Nephron (organoid): ENCODE results near the gene ARHGAP45.

Experiments used
- H3K27ac Mint-ChIP-seq, 3 experiments: 2 replicates each; pipeline ENCODE4 v1.8.0; 2020; ENCODE audit warnings: mixed read lengths in 3 of 3, mild to moderate bottlenecking in 2 of 3, moderate library complexity in 1 of 3
- H3K27me3 Mint-ChIP-seq: 2 replicates; pipeline ENCODE4 v1.8.0; 2021; ENCODE audit warnings: low read depth, mild to moderate bottlenecking, moderate library complexity, mixed read lengths
- H3K36me3 Mint-ChIP-seq: 2 replicates; pipeline ENCODE4 v1.8.0; 2020; ENCODE audit warnings: low read depth, mixed read lengths
- H3K4me1 Mint-ChIP-seq: 2 replicates; pipeline ENCODE4 v1.8.0; 2020; ENCODE audit warnings: mixed read lengths
- H3K4me3 Mint-ChIP-seq, 3 experiments: 2 replicates each; pipeline ENCODE4 v1.8.0; 2020; ENCODE audit warnings: mild to moderate bottlenecking in 3 of 3, mixed read lengths in 3 of 3, moderate library complexity in 2 of 3
- H3K9me3 Mint-ChIP-seq: 2 replicates; pipeline ENCODE4 v1.8.0; 2020; ENCODE audit warnings: mixed read lengths
- CTCF ChIP-seq, 3 experiments: fragments of 200-600 bp; sonication (generic); IDR thresholded peaks; one replicate each; pipeline ENCODE4 v1.5.0; 2021; ENCODE audit warnings: antibody characterized with exemption in 3 of 3; ENCODE audit not compliant: unreplicated experiment in 3 of 3

The ARHGAP45 gene

GRCh38 chr19:1057176-1057855 lies 9.7 kb upstream of the ARHGAP45 start:
- no peak overlapping the region for H3K4me3 Mint-ChIP-seq
- peaks cover 8% of the 10 kb centered on the region for H3K27me3 Mint-ChIP-seq
- no peaks in the 10 kb centered on the region for H3K9me3 Mint-ChIP-seq
- TF ChIP-seq CTCF (IDR thresholded peaks at IDR 0.05; ENCODE audit: unreplicated experiment in 3 of 3) = no peak
- peaks cover 4% of the 10 kb centered on the region for H3K36me3 Mint-ChIP-seq
- no peaks in the 10 kb centered on the region for H3K4me1 Mint-ChIP-seq
- no peak overlapping the region for H3K27ac Mint-ChIP-seq

GRCh38 chr19:1058112-1058511 lies 8.9 kb upstream of the ARHGAP45 start:
- Mint-ChIP-seq H3K27me3 (peaks cover 11% of the 10 kb centered on the region), H3K4me3 (no peak overlapping the region), H3K4me1 (no peaks in the 10 kb centered on the region), H3K27ac (no peak overlapping the region), H3K36me3 (peaks cover 4% of the 10 kb centered on the region), H3K9me3 (no peaks in the 10 kb centered on the region)
- TF ChIP-seq CTCF (IDR thresholded peaks at IDR 0.05; ENCODE audit: unreplicated experiment in 3 of 3) = no peak

- H3K9me3 Mint-ChIP-seq = no peaks in the 10 kb centered on the region
- H3K4me1 Mint-ChIP-seq = no peaks in the 10 kb centered on the region
- H3K36me3 Mint-ChIP-seq = peaks cover 4% of the 10 kb centered on the region
- H3K27ac Mint-ChIP-seq = no peak overlapping the region
- H3K4me3 Mint-ChIP-seq = no peak overlapping the region
- H3K27me3 Mint-ChIP-seq = peaks cover 27% of the 10 kb centered on the region
- no peak for TF ChIP-seq CTCF (IDR thresholded peaks at IDR 0.05; ENCODE audit: unreplicated experiment in 3 of 3)
Measured at GRCh38 chr19:1060689-1061088, 6.3 kb upstream of the ARHGAP45 start.

GRCh38 chr19:1061987-1062386 lies 5.0 kb upstream of the ARHGAP45 start:
- H3K4me3 Mint-ChIP-seq = no peak overlapping the region
- H3K36me3 Mint-ChIP-seq = peaks cover 4% of the 10 kb centered on the region
- no peaks in the 10 kb centered on the region for H3K4me1 Mint-ChIP-seq
- peaks cover 39% of the 10 kb centered on the region for H3K27me3 Mint-ChIP-seq
- no peak for TF ChIP-seq CTCF (IDR thresholded peaks at IDR 0.05; ENCODE audit: unreplicated experiment in 3 of 3)
- H3K9me3 Mint-ChIP-seq = no peaks in the 10 kb centered on the region
- no peak overlapping the region for H3K27ac Mint-ChIP-seq

GRCh38 chr19:1062387-1063029 lies 4.5 kb upstream of the ARHGAP45 start:
- no peak for TF ChIP-seq CTCF (IDR thresholded peaks at IDR 0.05; ENCODE audit: unreplicated experiment in 3 of 3)
- H3K27me3 Mint-ChIP-seq = peaks cover 40% of the 10 kb centered on the region
- no peaks in the 10 kb centered on the region for H3K4me1 Mint-ChIP-seq
- no peaks in the 10 kb centered on the region for H3K9me3 Mint-ChIP-seq
- no peak overlapping the region for H3K4me3 Mint-ChIP-seq
- peaks cover under 1% of the 10 kb centered on the region for H3K36me3 Mint-ChIP-seq
- H3K27ac Mint-ChIP-seq = no peak overlapping the region
